ELF-1 (cell line): Measurements from ENCODE around the gene FAM210B.
A peak's percentile ranks its signal among the peaks of the same experiment; 100 is the strongest.
"Not testable (repeated sequence)": the region's sequence is repeated elsewhere in the genome, so short reads cannot be mapped to it uniquely, and the experiment has no call there.

Experiments used
- DNase-seq: peaks from one replicate; pipeline ENCODE4 v3.0.0-alpha.2; 2016; ENCODE audit warnings: low read depth, low spot score

Gene FAM210B

GRCh38 chr20:56358600-56359211 lies at the start of gene FAM210B:
TSS of gene FAM210B (plus strand) at chr20:56358974. CDS start at chr20:56359006, 32 bp downstream.
- DNase-seq: peak; percentile 95

DNA sequence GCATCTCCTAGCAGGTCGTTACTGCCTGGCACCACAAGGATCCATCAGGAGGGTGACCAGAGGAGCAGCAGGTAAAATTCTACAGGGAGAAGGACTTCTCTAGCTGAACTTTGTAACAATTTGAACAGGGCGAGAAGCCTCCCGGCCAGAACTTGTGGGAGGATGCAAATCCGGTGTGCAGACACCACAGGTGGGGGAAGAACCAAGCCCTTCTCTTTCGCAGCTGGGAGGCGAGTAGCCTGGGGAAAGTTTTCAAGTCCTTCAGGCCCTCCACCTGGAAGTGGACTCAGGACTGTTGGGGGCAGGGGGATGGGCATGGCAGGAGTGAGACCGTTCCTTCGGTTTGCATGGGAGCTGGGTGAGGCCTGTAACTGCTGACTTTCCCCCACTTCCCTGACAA lies 42.7 kb upstream of the FAM210B start:
- DNase-seq: no peak

DNA sequence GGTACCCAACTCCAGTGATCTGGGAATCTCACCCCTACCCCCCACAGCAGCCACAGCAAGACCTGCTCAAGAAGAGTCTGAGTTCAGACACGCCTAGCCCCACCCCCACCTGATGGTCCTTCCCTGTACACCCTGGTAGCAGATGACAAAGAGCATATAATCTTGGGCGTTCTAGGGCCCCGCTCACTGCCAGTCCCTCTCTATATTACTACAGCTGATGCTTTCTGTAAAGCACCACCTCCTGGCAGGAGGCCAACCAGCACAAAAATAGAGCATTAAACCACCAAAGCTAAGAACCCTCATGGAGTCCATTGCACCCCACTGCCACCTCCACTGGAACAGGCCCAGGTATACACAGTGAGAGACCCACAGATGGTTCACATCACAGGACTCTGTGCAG lies 42.3 kb upstream of the FAM210B start:
- DNase-seq: no peak

GRCh38 chr20:56322681-56323080 lies 36.1 kb upstream of the FAM210B start:
- DNase-seq: no peak

DNA sequence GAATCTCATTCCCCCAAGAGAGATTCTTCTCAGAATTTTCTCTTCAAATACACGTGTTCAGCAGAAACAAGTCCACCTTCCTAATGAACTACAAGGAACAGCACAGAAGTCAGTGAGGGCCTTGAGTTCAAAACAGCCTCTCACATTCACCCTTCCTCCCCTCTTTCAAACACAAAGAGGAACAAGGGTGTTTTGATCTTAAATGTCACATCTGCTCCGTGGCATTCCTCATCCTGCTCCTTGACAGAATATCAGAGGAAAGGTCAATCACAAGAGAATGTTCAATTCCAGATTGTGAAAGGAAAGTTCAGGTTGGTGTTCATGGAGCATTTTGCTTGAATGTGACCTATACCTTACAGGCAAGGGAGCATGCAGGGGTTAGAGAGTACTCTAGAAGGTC lies 35.6 kb upstream of the FAM210B start:
- no peak for DNase-seq

- DNase-seq: no peak
Observed at GRCh38 chr20:56323656-56324055, 35.1 kb upstream of the FAM210B start.

- no peak for DNase-seq
Observed at GRCh38 chr20:56324806-56325205, 34.0 kb upstream of the FAM210B start.

- no peak for DNase-seq
Observed at GRCh38 chr20:56328861-56329260, 29.9 kb upstream of the FAM210B start.

DNA sequence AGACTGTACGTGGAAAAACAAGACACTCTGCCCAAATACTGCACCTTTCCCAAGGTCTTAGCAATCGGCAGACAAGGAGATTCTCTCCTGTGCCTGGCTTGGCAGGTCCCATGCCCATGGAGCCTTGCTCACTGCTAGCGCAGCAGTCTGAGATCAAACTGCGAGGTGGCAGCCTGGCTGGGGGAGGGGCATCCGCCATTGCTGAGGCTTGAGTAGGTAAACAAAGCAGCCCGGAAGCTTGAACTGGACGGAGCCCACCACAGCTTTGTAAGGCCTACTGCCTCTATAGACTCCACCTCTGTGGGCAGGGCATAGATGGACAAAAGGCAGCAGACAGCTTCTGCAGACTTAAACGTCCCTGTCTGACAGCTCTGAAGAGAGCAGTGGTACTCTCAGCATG lies 22.1 kb upstream of the FAM210B start:
- not testable (repeated sequence) for DNase-seq

DNA sequence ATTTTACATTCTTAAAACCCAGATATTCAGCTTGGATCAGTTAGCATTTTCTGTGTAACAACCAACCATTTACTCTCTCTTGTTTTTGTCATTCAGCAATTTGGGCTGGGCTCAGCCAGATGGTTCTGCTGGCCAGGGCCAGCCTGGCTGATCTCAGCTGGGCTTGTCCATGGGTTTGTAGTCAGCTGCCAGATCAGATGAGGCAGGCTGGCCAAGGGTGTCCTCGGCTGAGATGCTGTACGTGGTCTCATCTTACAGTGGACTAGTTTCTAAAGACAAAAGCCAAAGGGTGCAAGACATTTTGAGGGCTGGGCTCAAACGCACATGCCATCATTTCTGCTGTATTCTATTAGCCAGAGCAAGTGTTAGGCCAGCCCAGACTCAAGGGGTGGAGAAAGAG lies 16.0 kb upstream of the FAM210B start:
- no peak for DNase-seq

GRCh38 chr20:56343861-56344381 lies 14.9 kb upstream of the FAM210B start:
- DNase-seq: peak; percentile 91

- no peak for DNase-seq
Observed at GRCh38 chr20:56345911-56346310, 12.9 kb upstream of the FAM210B start.

DNA sequence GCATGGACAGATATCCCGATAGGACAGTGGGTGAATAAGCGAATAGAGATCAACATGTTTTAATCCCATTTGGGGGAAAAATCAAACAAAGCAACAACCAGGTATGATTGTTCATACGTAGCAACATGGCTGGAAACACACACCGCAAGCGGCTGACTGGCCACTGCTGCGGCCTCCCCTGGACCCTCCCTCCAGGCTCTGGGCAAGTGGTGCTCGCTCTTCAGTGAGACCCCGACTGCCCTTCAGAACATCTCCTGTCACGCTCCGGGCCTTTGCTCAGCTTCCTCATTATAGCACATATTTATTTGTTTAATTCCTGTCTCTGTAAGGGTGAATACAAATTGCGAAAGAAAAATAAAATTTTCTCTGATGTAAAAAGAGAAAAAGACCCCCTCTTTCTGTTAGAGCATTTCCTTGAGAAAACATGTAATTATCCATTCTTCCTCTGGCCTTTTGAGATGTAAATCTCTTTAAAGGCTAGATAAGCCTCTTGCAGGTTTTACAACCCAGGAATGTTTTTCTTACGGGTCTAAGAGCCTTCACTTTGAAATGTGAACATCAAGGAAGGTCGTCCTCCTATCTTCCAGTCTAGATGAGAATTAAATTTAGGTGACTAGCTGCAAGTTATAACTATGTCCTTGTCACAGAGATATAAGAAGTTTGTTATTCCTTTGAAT lies 11.0 kb upstream of the FAM210B start:
- peak; percentile 65 for DNase-seq

- DNase-seq: no peak
Observed at GRCh38 chr20:56348305-56348693, 10.5 kb upstream of the FAM210B start.

GRCh38 chr20:56348746-56349145 lies 10.0 kb upstream of the FAM210B start:
- DNase-seq: no peak

DNA sequence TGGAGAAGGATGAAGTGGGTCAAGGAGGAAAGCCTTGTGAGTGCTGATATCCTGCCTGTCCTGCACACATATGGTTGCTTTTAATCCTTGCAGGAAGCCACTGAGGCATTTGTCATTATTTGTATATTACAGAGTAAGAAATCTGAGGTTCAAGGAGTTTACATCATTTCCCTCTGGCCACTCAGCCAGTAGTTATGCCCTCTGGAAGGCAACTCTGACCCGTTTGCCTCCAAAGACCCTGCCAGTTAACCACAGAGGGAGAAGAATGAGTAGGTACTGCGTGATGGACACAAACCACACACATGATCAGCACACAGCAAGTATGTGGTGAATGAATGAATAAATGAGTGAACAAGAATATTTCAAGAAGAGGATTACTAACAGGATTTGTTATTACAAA lies 7.9 kb upstream of the FAM210B start:
- no peak for DNase-seq

- no peak for DNase-seq
Observed at GRCh38 chr20:56352345-56353055, 6.3 kb upstream of the FAM210B start.

DNA sequence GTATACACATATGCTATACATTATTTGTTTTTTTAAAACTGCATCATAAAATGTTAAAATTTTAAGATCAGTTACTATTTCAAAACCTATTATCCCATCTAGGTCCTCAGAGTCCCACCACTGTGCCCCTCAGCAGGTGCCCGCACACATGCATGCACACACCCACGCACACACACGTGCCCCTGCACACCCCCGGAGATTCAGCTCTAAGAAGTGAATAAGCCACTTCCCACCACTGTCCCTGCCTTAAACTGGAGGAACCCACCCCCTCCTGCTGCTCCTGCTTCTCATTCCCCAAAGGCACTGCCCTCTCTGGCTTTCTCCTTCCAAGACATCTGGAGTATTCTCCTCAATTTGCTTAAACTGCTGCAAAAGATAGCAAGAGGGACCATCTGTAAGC lies 5.4 kb upstream of the FAM210B start:
- DNase-seq: no peak

DNA sequence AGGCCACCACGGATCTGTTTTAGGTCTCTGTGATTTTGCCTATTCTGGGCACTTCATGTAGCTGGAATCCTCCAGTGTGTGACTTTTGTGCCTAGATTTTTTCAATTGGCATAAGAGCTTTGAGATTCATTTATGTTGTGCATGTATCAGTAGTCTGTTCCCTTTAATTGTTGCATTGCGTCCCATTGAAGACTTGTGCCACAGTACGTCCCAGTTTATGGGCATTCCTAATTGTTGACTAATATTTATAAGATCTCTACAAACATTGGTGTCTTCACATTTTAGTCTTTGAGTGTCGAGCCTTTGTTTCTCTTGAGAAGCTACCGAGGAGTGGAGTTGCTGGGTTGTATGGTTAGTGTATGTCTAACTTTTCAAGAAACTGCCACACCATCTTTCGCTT lies 704 bp upstream of the FAM210B start:
- DNase-seq: no peak

DNA sequence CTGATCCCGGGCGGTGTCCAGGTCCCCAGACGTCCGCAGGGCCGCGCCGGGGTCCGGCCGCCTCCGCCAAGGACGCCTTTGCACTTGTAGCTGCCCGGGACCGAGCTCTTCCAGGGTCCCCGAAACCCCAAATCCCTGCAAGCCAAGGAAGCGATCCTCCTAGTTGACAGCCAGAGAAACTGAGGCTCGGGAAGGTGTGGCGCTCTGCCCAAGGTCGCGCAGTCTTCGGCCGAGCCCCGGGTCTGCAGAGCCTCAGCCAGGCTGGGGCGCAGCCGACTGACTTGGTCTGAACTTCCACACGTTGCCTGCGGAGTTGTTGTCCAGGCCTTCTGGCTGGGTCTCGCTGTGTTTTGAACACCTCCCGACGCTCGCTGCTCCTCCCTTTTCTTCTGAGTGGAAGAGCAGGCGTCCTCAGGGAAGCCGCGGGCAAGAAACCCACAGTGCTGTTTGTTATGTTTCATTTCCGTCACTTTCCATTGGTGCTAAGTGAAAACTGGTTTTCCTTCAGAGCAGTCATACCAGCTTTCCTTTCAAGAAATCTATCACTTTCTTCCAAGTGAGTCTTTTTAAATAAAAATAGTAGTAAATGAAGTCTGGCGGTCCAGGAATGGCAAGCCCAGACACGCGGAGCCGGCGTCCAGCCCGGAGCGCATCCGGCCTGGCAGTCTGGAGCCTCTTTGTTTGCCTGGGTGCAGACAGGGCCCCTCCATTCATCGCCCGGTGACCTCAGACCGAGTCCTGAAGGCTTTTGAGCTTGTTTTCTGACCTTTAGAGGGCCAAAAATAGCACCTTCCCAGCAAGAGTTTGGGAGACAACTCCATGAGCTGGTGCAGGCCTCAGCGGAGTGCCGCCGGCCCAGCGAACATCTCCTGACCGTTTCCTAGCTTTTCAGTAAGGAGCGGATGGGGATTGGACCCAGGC lies 698 bp downstream of the FAM210B start:
- DNase-seq: peak; percentile 85

DNA sequence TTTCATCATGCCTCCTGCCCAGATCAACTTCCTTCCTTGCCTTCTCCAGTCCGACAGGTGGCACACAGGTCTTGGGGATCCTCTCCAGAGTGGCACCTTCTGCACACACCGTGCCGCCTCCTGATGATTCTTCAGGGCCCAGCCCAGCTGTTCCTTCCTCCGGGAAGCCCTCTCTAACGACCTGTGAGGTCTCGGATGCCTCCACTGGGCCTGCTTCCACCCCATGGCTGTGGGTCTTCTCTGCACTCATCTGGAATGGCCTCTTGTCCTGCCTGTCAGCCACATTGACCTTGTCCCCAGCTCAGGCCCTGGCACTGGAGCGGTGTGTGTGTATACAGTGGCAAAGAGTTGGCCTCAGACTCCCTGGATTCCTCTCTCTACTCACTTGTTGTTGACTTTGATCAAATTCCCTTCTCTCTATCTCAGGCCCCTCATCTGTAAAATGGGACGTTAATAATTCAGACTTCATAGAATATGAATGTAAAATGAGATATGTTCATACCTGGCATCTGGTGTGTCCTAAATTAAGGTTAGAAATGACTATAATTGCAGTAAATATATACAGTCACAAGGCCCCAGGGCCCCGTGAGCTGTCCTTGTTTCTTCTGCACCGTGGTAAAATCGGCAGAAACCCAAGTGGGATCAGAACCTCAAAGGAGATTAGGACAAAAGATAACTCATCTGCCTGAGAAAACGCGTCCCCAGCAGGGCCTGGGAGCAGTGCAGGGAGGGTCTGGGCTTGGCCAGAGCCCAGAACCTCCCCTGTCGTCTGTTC lies 1.5 kb downstream of the FAM210B start:
- no peak for DNase-seq
